RWPE1 (cell line): ENCODE measurements around the gene SH3GL1.
A peak's percentile ranks its signal among the peaks of the same experiment; 100 is the strongest.

Experiments
- CTCF ChIA-PET: fragments of 350-600 bp; sonication (Branson Sonifier 250); formaldehyde crosslinking; extraction: SDS; loops from one replicate; lab custom pipeline; 2021; lab: Yijun Ruan, JAX
- POLR2A ChIA-PET: fragments of 400-600 bp; formaldehyde crosslinking; extraction: SDS; loops from one replicate; lab custom pipeline; 2020; ENCODE audit warnings: antibody characterized with exemption; ENCODE audit not compliant: low non-redundant PET; lab: Yijun Ruan, JAX
- DNase-seq: peaks from one replicate; pipeline ENCODE4 v3.0.0; 2012; ENCODE audit warnings: low spot score
- H3K27ac ChIP-seq: fragments of 450-650 bp; 2 replicates; pipeline ENCODE4 v1.5.1; 2017
- CTCF ChIP-seq: fragments of 450-650 bp; conservative IDR thresholded peaks from 2 replicates; pipeline ENCODE4 v1.5.1; 2017; ENCODE audit warnings: low read depth, mild to moderate bottlenecking

Gene SH3GL1

GRCh38 chr19:4428326-4428975 lies 28.1 kb upstream of the SH3GL1 start:
- ChIA-PET POLR2A (interaction anchor here (0.5 kb wide), 1 partner anchor 166 kb away, joined by 10 read pairs; no protein-coding TSS in a partner anchor), CTCF (interaction anchor here (0.7 to 1.0 kb wide), 2 partner anchors 16 to 574 kb away, joined by 3 read pairs; no protein-coding TSS in a partner anchor)
- no peak for DNase-seq
- peak overlapping the region; percentile 20; the same call in 1 of the 2 replicates for H3K27ac ChIP-seq
- no peak for TF ChIP-seq CTCF

GRCh38 chr19:4425537-4425936 lies 25.2 kb upstream of the SH3GL1 start:
- H3K27ac ChIP-seq: no peak overlapping the region
- DNase-seq: no peak
- TF ChIP-seq CTCF: no peak
- POLR2A ChIA-PET: no interaction called here
- CTCF ChIA-PET: no interaction called here

GRCh38 chr19:4423416-4424126 lies 23.2 kb upstream of the SH3GL1 start:
- TF ChIP-seq CTCF: no peak
- H3K27ac ChIP-seq: peak overlapping the region; percentile 30; the same call in 1 of the 2 replicates
- ChIA-PET POLR2A (no interaction called here), CTCF (interaction anchor here (0.6 kb wide), 2 partner anchors 16 to 284 kb away, joined by 4 to 5 read pairs; no protein-coding TSS in a partner anchor)
- DNase-seq: no peak

GRCh38 chr19:4416268-4416667 lies 15.9 kb upstream of the SH3GL1 start:
- peak overlapping the region; percentile 45 for H3K27ac ChIP-seq
- ChIA-PET POLR2A (no interaction called here), CTCF (no interaction called here)

GRCh38 chr19:4415352-4415751 lies 15.0 kb upstream of the SH3GL1 start:
- H3K27ac ChIP-seq: peak overlapping the region; percentile 46
- ChIA-PET POLR2A (no interaction called here), CTCF (interaction anchor here (0.6 kb wide), 1 partner anchor 220 kb away, joined by 3 read pairs; no protein-coding TSS in a partner anchor)
- no peak for TF ChIP-seq CTCF
- DNase-seq: no peak

More at GRCh38 chr19:4416268-4416667, 15.9 kb upstream of the SH3GL1 start:
- no peak for DNase-seq
- TF ChIP-seq CTCF: no peak

- ChIA-PET CTCF (interaction anchor here (0.6 to 1.1 kb wide), 2 partner anchors 15 to 220 kb away, joined by 3 to 4 read pairs; partner anchors contain the start of gene SH3GL1), POLR2A (no interaction called here)
- no peak for TF ChIP-seq CTCF
- peak overlapping the region; percentile 46 for H3K27ac ChIP-seq
- no peak for DNase-seq
Observed at GRCh38 chr19:4414800-4415321, 14.5 kb upstream of the SH3GL1 start.
